ENCODE results near the gene GAPT.

Gene GAPT

GRCh38 chr5:58462154-58462553 lies 29.1 kb upstream of the GAPT start:
- DNase-seq: no peak

DNA sequence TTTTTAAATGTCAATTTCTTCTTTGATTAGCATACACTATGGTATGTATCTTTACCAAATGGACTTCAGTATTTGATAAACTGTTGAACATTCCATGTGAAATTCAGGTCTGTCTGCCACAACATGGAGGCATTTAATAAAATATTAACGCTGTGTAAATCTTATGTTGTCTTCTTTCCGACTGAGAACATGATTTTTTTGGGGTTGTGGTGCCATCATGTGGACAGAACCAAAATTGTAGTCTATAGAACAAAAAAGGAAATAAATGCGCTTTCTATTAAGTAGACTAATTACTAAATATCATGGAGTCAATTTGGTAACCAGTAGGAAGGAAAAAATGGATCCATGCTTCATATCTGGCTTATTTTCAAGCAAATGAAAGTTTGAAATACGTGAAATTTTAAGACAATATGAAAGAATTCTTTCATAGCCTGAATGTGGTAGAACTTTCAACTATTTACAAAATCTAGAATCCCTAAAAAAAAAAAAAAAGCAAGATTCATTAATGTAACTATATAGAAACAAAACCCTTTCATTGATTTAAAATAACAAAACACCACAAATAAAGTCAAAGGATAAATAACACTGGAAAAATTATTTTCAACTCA lies 28.5 kb upstream of the GAPT start:
- DNase-seq: peak; percentile 66

- DNase-seq: no peak
Observed at GRCh38 chr5:58466939-58467338, 24.3 kb upstream of the GAPT start.

- DNase-seq: no peak
Observed at GRCh38 chr5:58469896-58470295, 21.3 kb upstream of the GAPT start.

DNA sequence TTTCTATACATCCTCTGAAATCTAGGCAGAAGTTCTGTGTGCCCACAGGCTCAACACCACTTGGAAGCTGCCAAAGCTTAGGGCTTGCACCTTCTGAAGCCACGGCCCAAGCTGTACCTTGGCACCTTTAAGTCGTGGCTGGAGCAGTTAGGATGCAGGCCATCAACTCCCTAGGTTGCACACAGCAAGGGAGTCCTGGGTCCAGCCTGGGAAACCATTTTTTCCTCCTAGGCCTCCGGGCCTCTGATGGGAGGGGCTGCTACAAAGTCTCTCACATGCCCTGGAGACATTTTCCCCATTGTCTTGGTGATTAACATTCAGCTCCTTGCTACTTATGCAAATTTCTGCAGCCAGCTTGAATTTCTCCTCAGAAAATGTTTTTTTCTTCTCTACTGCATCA lies 15.8 kb upstream of the GAPT start:
- DNase-seq: no peak

DNA sequence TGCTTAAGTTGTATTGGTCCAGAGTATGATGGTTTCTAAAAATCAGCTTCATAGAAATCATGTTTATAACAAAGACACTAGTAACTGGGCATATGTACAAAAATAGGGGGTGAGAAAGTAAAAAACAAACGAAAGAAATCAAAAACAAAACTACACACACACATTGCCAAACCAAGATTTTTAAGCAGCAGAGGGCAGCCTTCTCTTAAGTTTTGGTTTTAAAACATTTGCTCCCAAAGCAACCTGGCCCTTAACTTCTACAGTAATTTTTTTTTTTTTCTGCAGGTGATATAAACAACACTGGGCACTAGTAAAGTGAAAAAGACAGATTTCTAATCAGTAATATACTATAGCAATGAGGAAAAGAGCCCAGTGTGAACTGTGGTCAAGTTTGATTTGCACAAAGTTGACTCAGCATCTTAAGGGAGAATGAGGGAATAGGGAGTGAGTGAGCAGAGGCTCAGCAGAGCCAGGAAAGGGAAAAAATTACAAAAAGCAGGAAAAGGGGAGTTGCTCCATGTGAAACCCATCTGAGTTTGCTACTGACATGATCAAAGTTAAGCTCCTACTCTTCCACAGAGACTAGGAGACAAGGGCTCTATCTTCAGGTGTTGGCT lies 13.4 kb upstream of the GAPT start:
- DNase-seq: no peak

GRCh38 chr5:58481066-58481676 lies 10.1 kb upstream of the GAPT start:
- DNase-seq: no peak

DNA sequence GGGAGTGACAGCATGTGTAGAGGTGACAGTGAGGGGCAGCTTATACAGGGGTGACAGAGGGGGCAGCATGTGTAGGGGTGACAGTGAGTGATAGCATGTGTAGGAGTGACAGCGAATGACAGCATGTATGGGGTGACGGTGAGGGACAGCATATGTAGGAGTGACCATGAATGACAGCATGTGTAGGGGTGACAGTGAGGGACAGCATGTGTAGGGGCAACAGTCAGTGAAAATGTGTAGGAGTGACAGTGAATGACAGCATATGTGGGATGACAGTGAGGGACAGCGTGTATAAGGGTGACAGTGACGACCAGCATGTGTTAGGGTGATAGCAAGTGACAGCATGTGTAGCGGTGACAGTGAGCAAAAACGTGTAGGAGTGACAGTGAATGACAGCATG lies 9.4 kb upstream of the GAPT start:
- no peak for DNase-seq

DNA sequence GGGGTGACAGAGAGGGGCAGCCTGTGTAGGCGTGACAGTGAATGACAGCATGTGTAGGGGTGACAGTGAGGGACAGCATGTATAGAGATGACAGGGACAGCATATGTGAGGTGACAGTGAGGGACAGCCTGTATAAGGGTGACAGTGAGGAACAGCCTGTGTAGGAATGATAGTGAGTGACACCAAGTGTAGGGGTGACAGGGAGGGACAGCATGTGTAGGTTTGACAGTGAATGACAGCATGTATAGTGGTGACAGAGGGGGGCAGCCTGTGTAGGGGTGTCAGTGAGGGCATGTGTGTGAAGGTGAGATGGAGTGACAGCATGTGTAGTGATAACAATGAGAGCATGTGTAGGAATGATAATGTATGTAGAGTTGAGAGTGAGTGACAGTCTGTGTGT lies 8.7 kb upstream of the GAPT start:
- no peak for DNase-seq

DNA sequence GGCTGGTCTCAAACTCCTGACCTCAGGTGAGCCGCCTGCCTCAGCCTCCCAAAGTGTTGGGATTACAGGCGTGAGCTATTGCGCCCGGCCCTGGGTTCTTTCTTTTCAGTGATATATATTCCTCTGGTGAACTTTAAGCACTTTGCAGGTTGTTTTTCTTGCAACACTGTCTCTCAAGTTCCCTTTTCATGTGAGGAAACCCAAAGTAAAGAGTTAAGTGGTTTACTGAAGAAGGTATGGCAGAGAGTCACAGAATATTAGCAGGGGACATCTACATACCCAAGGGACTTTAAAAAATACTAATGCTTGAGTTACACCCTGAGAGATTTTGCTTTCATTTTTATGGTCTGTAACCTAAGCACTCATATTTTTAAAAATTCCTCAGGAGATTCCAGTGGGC lies 6.7 kb upstream of the GAPT start:
- no peak for DNase-seq

- no peak for DNase-seq
Observed at GRCh38 chr5:58486290-58486689, 4.9 kb upstream of the GAPT start.

- DNase-seq: no peak
Observed at GRCh38 chr5:58490402-58491050, 709 bp upstream of the GAPT start.

DNA sequence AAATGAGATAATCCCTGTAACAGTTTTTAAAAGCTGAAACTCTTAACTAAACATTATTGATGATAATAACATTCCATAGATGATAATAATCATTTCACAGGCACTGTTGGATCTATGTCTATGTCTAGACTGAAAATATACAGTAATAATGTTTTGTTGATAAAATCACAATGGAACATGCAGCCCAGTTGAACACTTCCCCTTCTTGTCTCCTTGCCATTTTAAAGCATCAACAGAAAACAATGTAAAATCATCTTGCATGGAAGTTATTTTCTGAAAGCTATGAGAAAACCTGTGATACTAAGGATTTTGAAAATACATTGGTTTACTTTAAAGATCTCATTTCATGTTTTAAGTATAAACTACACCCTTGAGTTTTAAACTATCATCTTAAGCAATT lies 1.9 kb downstream of the GAPT start:
- no peak for DNase-seq

DNA sequence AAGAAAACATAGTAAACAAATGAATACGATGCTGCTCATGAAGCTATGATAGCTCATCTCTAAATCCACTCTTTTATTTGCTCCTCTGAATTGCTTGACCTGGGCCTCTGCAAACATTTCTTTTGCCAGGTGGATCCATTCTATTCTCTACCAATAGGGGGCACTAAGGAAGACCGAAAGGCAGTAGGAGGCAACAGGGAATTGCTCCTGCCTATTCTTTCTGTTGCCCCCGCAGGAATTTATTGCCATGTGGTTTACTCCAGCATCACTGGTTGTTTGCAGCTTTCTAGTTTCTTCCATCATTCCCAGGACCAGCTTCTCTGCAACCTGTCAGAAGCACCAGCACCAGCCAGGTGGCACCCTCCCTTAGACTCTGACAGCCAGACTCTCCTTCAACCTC lies 5.3 kb downstream of the GAPT start:
- DNase-seq: no peak

DNA sequence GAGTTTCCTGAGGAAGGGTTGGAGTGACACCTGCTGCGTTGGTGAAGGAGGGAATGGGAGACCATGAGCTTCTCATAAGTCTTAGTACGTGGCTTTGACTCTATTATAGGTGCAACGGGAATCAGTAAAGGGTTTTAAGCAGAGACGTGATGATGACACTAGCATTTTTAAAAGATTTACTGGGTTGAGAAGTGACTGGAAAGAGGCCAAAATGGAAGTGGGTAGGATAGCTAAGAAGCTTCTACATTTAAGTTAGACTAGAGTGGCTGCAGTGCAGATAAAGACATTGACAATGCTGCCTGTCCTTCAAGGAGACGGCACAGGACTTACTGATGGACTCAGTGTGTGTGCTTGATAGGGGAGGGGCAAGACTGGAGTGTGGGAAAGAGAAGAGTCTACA lies 6.2 kb downstream of the GAPT start:
- DNase-seq: no peak

DNA sequence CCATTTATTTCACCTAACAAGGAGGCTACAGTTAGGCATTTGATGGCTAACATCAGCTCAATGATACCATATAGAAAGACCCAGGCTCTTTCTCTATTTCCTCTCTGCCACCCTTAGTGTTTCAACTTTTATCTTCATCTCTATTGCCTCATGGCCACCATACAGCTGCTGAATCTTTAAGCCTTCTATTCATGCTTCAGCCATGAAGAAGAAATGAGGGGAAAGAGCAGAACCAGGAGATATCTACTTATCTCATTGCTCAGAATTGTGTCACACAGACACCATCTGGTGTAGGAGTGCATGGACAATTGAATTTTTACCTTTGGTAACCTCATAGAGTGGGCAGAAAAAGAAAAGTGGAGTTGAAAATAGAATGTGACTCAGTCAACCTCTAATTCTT lies 6.7 kb downstream of the GAPT start:
- DNase-seq: no peak

DNA sequence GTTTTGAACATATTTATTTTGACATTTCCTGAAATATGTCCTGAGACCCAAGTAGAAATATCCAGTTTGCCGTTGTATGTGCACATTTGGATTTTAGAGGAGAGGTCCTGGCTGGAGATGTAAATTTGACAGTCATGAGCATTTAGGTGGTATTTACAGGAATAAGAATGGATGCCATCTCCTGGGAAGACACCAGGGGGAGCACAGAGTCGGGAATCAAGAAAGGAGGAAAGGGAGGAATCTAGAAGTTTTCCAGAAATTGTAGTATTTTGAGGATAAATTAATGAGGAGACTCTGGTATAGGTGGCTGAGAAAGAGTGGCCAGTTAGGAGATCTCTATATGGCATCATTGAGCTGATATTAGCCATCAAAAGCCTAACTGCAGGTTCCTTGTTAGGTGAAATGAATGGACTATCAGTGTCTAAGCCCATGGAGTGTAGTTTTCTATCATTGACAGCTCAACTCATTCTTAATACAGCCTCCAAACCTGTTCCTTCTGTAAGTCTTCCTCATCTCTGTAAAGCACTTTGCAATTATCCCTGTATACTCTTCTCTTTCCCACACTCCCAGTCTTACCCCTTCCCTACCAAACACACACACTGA lies 7.2 kb downstream of the GAPT start:
- no peak for DNase-seq

DNA sequence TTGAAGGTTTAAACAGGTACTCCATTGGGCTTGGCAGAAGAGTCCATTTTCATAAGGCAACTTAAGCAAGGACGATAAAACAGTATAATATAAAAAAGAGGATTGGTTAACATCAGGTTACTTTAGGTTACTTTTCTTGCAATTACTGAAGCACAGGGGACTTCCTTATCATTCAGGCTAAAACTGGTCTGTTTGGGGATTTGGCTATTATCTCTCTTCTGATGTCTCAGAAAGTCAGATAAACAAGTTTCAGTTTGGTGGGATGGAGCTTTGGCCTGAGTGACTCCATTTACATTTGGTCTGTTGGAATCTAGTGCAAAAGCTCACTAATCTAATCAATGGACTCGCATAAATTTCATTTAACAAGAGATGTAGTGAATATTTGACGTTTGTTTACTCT lies 8.0 kb downstream of the GAPT start:
- DNase-seq: no peak

- no peak for DNase-seq
Observed at GRCh38 chr5:58499941-58500340, 8.7 kb downstream of the GAPT start.

DNA sequence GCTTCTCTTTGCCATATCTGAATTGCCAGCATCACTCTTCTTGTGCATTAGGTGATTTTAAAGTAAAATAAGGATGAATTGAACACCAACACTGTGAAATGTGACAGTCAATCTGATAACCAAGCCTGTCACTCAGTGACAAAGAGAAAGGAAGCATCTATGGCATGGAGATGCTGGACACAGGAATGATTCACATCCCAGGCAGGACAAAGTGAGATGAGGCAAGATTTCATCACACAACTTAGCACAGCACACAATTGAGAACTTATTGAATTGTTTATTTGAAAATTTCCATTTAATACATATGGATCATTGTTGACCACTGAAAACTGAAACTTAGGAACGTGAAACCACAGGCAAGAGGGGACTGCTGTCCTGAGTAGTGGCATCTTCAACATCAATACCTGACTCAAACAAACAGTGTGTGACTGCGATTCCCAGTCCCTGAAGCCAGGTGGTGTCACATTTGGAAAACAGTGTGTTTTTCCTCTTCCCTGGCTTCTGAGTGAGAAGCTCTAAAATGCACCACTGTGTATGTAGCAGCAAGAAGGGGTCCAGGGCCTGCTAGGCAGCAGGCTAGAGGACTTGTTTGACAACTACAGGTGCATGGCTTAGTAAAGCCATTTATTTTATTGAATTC lies 10.7 kb downstream of the GAPT start:
- no peak for DNase-seq

DNA sequence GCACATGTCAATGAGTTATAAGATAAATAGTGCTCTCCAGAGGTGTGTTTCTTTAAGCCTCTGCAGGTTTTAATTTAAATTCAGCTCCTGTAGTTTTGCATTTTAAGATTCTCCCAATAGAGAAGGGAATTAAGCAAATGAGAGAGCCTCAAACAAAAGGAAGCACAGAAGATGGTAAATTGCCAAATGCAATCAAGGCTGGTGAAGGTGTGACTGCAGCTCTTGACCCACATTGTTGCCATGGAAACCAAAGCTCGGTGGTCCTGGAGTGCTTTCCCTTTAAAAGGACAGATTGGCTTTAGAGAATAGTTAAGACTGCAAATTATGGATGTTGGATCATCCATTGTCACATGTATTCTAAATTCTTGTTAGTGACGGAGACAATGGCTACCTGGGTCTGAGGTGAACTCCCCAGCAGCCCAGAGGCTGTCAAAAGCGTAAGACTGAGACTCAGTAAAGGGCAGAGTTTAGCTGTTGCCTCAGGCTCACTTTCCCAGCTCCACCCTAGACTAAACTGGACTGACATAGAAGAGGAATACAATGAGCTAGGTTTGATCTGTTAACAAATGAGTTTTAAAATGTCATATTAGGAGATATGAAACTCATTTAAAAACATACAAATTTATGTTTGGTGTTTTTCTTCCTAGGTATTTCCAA lies 12.3 kb downstream of the GAPT start:
- no peak for DNase-seq

DNA sequence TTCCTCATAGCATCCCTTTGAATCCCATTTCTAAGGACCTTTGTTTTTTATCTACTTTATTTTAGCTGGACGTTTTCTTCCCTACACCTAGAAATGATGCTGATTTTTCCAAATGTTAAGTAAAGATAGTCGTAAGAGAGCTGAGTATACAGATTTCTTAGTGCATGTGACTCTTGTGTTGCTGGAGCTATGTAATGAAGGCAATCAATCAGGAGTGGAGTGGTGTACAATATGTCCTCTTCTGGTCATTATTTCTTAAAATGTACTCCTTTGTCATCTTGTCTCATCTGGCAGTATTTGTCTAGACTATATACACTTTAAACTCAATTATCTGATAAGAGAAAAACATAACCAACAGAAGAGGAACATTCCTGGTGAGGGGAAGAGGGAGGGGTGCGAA lies 13.5 kb downstream of the GAPT start:
- no peak for DNase-seq

DNA sequence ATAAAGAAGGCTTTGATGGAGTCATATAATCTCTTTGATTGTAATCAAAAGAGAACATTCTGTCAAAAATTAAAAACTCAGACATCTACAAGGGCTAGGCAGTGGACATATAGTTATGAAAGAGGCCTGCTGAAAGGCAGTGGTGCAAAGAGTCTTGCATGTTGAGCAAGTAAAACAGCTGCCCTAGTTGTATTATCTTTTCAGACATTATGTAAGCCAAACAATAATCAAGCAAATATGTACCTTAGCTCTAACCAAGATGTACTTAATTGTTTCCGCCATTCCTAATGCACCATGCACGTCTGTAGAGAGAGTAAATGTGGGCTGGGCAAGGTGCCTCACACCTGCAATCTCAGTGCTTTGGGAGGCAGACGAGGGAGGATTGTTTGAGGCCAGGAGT lies 14.3 kb downstream of the GAPT start:
- DNase-seq: no peak
